Coronary artery (tissue), 2 donors: ENCODE results near the gene GAL3ST1.

Experiments used
- DNase-seq: peaks from one replicate; pipeline ENCODE4 v3.0.0-alpha.2; 2017; ENCODE audit warnings: low spot score
- H3K27ac ChIP-seq, 2 donors: fragments of 200-600 bp; sonication (generic); one replicate each; pipeline ENCODE4 v1.5.1; 2016 to 2019
- H3K4me3 ChIP-seq: fragments of 200-600 bp; sonication (generic); 2 replicates; pipeline ENCODE4 v1.5.1; 2016; ENCODE audit warnings: mild to moderate bottlenecking, moderate library complexity
- TF ChIP-seq, protein P1 (sequence below): fragments of 200-600 bp; sonication (generic); IDR thresholded peaks from one replicate; pipeline ENCODE4 v1.5.1; 2019; ENCODE audit warnings: antibody characterized with exemption

The GAL3ST1 gene

DNA sequence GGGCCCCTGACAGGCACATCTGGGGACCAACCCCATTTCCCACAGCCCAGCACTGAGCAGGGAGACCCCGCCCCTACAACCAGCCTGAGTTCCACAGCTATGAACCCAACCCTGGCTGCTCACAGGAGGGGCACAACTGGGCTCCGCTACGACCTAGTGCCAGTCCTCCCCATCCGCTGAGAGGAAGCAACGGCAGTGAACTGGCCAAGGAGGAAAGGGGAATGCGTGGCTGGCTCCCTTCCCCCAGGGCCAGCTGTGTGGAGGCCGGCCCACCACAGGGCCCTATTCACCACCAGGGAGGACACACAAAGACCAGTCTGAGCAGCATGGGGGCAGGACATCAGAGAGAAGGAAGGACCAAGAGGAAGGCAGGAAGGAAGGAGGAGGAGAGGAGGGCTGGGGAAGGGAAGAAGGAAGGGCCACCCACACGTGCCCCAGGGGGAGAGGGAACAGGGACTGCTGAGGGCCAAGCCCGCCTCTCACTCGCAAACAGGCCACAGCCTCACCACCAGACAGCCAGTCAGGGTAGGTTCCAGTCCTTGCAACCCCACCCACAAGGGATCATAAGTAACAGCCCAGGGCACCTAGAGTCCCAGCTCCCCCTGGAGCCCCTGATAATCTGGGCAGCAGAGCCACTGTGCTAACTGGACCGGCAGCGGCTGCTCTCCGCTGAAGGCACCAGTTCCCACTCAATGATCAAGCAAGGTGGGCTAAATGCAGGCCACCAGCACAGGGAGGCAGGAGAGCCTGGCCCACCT lies 8.5 kb upstream of the GAL3ST1 start:
- TF ChIP-seq, protein P1, sequence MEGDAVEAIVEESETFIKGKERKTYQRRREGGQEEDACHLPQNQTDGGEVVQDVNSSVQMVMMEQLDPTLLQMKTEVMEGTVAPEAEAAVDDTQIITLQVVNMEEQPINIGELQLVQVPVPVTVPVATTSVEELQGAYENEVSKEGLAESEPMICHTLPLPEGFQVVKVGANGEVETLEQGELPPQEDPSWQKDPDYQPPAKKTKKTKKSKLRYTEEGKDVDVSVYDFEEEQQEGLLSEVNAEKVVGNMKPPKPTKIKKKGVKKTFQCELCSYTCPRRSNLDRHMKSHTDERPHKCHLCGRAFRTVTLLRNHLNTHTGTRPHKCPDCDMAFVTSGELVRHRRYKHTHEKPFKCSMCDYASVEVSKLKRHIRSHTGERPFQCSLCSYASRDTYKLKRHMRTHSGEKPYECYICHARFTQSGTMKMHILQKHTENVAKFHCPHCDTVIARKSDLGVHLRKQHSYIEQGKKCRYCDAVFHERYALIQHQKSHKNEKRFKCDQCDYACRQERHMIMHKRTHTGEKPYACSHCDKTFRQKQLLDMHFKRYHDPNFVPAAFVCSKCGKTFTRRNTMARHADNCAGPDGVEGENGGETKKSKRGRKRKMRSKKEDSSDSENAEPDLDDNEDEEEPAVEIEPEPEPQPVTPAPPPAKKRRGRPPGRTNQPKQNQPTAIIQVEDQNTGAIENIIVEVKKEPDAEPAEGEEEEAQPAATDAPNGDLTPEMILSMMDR, result no peak
- no peak for DNase-seq
- no peak overlapping the region for H3K4me3 ChIP-seq
- peak overlapping the region in 1 of 2 donors; percentile 85 for H3K27ac ChIP-seq

DNA sequence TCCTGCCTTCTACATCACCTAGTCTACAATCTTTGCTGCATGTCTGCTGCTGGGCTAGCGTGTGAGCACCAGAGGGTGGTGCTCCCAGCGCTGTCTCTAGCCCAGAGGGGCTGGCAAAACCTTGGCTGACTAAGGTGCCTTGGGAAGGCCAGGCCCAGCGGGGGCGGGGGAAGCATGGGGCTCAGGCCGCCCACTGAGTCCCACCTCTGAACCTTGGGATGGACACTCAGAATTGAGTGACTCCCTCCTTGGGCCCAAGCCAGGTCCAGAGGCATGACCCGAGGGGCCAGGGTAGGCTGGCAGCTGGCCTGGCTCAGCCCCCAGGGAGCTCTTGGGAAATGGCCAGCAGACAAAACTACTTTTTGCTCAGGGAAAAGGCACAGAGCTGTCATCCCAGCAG lies 7.6 kb upstream of the GAL3ST1 start:
- Histone ChIP-seq H3K4me3 (no peak overlapping the region), H3K27ac (peak overlapping the region; percentile 51 to 85)
- TF ChIP-seq, protein P1, result no peak
- DNase-seq, result no peak

DNA sequence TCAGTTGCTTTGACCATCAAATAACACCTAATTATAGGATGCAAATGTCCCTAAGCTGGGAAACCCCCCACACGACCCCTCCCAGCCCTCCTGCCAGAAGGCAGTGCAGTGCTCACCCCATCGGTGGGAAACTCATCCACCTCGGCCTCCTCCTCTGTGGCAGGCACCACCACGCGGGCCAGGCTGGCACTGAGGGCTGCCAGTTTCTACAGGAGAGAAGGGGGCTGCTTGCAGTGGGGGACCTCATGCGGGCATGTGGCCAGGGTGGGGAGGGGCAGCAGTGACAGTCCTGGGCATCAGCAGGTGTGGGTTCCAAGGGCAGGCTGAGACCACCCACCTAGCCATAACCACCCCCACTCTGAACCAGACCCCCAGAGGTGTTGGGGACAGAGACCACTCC lies 6.4 kb upstream of the GAL3ST1 start:
- DNase-seq, result no peak
- TF ChIP-seq, protein P1, result no peak
- no peak overlapping the region for H3K27ac ChIP-seq
- H3K4me3 ChIP-seq, result no peak overlapping the region

DNA sequence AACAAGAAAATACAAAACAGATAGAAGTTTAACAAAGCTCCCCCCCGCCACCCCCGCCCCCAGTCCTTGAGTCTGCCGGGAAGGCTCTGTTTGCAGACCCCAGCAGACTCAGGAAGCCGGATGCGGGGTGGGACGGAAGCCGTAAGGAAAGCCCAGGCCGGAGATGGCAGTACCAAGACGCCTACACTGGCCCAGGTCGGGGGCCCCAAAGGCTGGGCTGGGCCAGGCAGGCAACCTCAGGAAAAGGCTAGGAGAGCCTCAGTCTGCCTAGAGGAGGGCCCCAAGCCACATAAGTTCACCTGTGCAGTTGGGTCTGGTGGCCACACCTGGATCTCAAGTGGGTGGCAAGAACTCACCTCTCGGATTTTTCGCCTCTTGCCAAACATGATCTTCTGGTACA lies 4.0 kb upstream of the GAL3ST1 start:
- no peak overlapping the region for H3K27ac ChIP-seq
- TF ChIP-seq, protein P1, result no peak
- no peak for DNase-seq
- H3K4me3 ChIP-seq, result no peak overlapping the region

DNA sequence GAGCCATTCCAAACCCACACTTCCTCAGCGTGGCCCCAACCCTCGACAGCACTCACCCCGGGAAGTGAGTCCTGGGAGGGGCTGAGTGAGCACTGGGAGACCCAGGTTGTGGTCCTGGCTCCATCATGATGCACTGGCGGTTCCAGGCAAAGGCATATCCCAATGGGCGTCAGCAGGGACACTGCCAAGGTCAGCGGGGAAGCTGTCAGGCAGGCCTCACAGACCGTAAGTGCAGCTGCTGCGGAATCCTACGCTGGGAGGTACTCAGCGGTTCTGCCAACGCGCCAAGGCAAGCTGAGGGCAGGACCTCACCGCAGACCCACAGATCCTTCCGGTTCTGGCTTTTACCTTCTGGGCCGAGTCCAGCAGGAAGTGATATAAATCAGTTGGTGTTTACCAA lies 1.4 kb upstream of the GAL3ST1 start:
- H3K27ac ChIP-seq, result peak overlapping the region; percentile 59 to 95

DNA sequence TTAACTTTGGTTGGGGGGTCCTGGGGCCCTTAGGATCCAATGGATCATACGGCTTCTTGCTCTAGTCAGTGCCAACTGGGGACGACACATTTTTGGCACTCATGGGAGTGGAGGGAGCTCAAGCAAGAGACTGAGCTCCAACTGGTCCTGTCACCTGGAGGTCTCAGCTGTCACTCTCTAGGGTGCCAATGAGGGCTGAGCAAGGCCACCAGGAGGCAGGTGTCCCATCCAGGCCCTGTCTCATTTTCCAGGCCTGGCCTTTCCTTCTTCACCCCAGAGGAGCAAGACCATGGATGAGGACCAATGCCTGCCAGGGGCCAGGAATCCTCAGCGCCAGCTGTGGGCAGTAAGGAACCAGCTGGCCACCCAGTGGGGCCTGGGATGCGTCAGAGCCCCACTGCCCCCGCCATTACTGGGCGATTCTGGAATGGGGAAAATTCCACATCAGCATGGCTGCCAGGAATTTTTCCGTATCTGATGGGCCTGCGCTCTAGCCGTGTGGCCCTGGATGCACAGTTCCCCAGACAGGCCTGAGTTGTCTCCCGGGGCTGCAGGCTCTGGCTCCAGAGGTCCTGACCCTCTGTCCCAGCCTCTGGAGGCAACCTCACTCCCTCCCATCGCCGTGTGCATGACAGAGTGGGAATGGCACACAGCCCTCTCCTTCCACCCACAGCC lies 669 bp upstream of the GAL3ST1 start:
- H3K4me3 ChIP-seq, result peak overlapping the region; percentile 61
- peak; percentile 96 for DNase-seq
- H3K27ac ChIP-seq, result peak overlapping the region; percentile 59 to 95
- TF ChIP-seq, protein P1, result no peak

More for the DNA sequence above, 1.4 kb upstream of the GAL3ST1 start:
- DNase-seq, result no peak
- H3K4me3 ChIP-seq, result peak overlapping the region; percentile 61
- TF ChIP-seq, protein P1, result no peak
